Measurements from ENCODE around the gene COASY.

Gene COASY

DNA sequence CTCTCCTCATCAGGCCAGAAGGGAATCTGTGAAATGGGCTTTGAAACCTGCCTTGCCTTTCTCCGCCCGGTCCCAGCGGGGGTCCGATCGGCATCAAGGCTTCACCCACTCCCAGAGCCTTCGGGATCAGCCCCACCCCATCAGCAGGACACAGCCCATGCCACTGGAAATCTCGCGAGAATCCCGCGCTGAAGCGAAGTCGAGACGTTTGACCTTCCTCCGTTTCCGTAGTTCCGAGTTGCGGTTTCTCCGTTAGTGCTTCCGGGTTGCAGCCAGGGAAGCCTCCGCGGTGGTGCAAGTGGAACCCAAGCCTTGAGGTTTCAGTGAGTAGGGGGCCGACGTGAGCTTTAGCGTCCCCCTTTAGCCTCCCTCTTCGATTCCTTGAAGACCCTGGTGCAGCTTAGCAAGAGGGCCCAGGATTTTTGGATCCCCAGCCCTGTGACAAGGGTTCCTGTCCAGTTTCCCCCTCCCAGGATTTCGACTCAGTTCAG, at the start of gene COASY:
COASY (plus strand) TSS at position 252 of the 491 bp plus-strand sequence. CDS start 475 bp downstream, outside the sequence.
- DNase-seq (ENCODE audit: low read depth) = peak; percentile 99
- no peaks in the 10 kb centered on the region for H3K27me3 ChIP-seq (replicated peaks; ENCODE audit: control insufficient read depth, insufficient read depth, low read length)

GRCh38 chr17:42512246-42512645, 49.7 kb upstream of the COASY start:
- Histone ChIP-seq H3K27me3 (replicated peaks; ENCODE audit: control insufficient read depth, insufficient read depth, low read length) (no peaks in the 10 kb centered on the region), H3K4me1 (ENCODE audit: control insufficient read depth, insufficient read depth, low read length) (peaks cover 46% of the 10 kb centered on the region), H3K4me3 (ENCODE audit: low read length) (peak overlapping the region; percentile 50), H3K36me3 (ENCODE audit: control insufficient read depth, insufficient read depth, low read length, severe bottlenecking) (peaks cover 36% of the 10 kb centered on the region), H3K9me3 (ENCODE audit: control insufficient read depth, low read length) (no peaks in the 10 kb centered on the region), H3K9ac (ENCODE audit: low read length) (peak overlapping the region; percentile 80)
- DNase-seq (ENCODE audit: low read depth) = no peak

More for the DNA sequence above, at the start of gene COASY:
- Histone ChIP-seq H3K4me1 (ENCODE audit: control insufficient read depth, insufficient read depth, low read length) (peaks cover 37% of the 10 kb centered on the region), H3K9ac (ENCODE audit: low read length) (peak within 1 kb of the TSS; percentile 95), H3K36me3 (ENCODE audit: control insufficient read depth, insufficient read depth, low read length, severe bottlenecking) (peaks cover 24% of the 10 kb centered on the region), H3K4me3 (ENCODE audit: low read length) (peak within 1 kb of the TSS; percentile 90), H3K9me3 (ENCODE audit: control insufficient read depth, low read length) (no peaks in the 10 kb centered on the region)

DNA sequence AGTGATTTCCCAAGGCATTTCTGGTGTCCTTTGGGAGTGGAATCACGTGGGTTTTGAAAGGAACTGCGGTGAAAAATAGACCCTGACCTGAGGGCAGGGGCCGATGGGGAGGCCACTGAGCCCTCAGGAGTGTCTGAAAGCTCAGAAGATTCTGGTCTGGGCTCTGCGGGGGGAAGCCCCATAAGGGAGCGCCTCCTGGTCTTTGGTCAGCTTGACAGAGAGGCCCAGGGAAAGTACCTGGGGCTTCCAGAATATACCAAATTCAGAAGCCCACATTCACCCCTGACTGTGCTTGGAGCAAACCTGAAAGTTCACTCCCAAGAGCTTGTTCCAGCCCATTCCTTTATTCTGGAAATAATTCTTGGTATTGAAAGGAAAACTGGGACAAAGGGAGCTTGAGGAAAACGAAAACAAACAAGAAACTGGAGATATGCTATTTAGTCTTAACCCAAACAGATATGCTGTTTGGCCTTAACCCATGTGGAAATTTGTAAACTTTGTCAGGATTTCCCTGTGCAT, 49.2 kb upstream of the COASY start:
- peaks cover 30% of the 10 kb centered on the region for H3K36me3 ChIP-seq (ENCODE audit: control insufficient read depth, insufficient read depth, low read length, severe bottlenecking)
- H3K9me3 ChIP-seq (ENCODE audit: control insufficient read depth, low read length) = no peaks in the 10 kb centered on the region
- peak; percentile 38 for DNase-seq (ENCODE audit: low read depth)
- no peaks in the 10 kb centered on the region for H3K27me3 ChIP-seq (replicated peaks; ENCODE audit: control insufficient read depth, insufficient read depth, low read length)
- peaks cover 52% of the 10 kb centered on the region for H3K4me1 ChIP-seq (ENCODE audit: control insufficient read depth, insufficient read depth, low read length)
- H3K9ac ChIP-seq (ENCODE audit: low read length) = peak overlapping the region; percentile 80
- H3K4me3 ChIP-seq (ENCODE audit: low read length) = peak overlapping the region; percentile 50

- Histone ChIP-seq H3K27me3 (replicated peaks; ENCODE audit: control insufficient read depth, insufficient read depth, low read length) (no peaks in the 10 kb centered on the region), H3K9ac (ENCODE audit: low read length) (peak overlapping the region; percentile 80), H3K4me3 (ENCODE audit: low read length) (peak overlapping the region; percentile 50), H3K9me3 (ENCODE audit: control insufficient read depth, low read length) (no peaks in the 10 kb centered on the region), H3K4me1 (ENCODE audit: control insufficient read depth, insufficient read depth, low read length) (peaks cover 61% of the 10 kb centered on the region), H3K36me3 (ENCODE audit: control insufficient read depth, insufficient read depth, low read length, severe bottlenecking) (peaks cover 21% of the 10 kb centered on the region)
- DNase-seq (ENCODE audit: low read depth) = no peak
Measured at GRCh38 chr17:42513686-42514085, 48.3 kb upstream of the COASY start.

DNA sequence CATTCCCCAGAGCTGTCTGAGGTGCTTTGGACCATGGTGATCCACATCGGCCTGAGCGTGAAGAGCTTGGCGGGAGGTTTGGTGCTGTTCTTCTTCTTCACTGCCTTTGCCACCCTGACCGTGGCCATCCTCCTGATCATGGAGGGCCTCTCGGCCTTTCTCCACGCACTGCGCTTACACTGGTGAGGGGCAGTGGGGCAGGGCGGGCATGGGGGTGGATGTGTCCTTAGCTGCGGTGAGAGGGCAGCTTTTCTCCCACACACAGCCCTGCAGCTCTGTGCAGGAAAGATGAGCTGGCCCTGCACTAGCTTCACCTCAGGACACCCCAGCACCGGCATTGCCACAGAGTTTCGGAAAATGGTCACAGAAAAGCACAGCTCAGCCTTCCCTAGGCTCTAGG, 47.7 kb upstream of the COASY start:
- H3K36me3 ChIP-seq (ENCODE audit: control insufficient read depth, insufficient read depth, low read length, severe bottlenecking) = peaks cover 15% of the 10 kb centered on the region
- H3K9me3 ChIP-seq (ENCODE audit: control insufficient read depth, low read length) = no peaks in the 10 kb centered on the region
- H3K4me1 ChIP-seq (ENCODE audit: control insufficient read depth, insufficient read depth, low read length) = peaks cover 67% of the 10 kb centered on the region
- peak overlapping the region; percentile 80 for H3K9ac ChIP-seq (ENCODE audit: low read length)
- no peak for DNase-seq (ENCODE audit: low read depth)
- no peaks in the 10 kb centered on the region for H3K27me3 ChIP-seq (replicated peaks; ENCODE audit: control insufficient read depth, insufficient read depth, low read length)
- H3K4me3 ChIP-seq (ENCODE audit: low read length) = no peak overlapping the region

DNA sequence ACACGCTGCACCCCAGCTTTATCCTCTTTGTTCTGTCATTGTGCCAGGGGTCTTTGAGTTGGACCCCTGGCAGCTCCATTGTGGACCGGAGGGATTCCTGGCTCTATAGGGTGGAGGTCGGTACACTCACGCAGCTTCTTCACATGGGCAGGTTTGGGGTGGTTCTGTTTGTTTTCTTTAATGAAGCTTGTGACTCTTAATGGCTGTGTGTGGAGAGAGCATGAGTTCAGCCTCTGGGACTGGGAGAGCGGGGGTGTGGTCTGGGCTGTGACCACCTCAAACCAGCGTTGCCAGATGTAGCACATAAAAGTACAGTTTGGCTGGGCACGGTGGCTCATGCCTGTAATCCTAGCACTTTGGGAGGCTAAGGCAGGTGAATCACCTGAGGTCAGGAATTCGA, 47.1 kb upstream of the COASY start:
- no peak for DNase-seq (ENCODE audit: low read depth)
- Histone ChIP-seq H3K4me1 (ENCODE audit: control insufficient read depth, insufficient read depth, low read length) (peaks cover 73% of the 10 kb centered on the region), H3K36me3 (ENCODE audit: control insufficient read depth, insufficient read depth, low read length, severe bottlenecking) (peaks cover 11% of the 10 kb centered on the region), H3K27me3 (replicated peaks; ENCODE audit: control insufficient read depth, insufficient read depth, low read length) (no peaks in the 10 kb centered on the region), H3K4me3 (ENCODE audit: low read length) (no peak overlapping the region), H3K9me3 (ENCODE audit: control insufficient read depth, low read length) (no peaks in the 10 kb centered on the region), H3K9ac (ENCODE audit: low read length) (peak overlapping the region; percentile 80)

DNA sequence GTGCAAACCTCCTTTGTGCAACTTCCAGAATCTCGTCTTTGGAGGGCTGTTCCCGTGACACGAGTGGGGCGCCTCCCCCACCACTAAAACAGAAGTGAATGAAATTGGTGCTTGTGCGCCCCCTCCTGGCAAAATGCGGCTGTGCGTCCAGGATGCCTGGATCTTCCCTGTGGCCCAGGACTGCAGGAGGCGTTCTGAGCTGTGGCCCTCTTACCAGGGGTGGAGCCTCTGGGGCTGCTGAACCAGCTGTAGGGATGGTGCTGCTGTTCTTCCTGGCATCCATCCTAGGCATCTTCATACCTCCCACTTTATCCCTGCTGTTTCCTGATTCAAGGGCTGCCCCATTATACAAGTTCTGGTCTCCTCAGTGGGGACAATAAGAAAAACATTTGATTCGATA, 44.4 kb upstream of the COASY start:
- peak; percentile 95 for DNase-seq (ENCODE audit: low read depth)
- Histone ChIP-seq H3K36me3 (ENCODE audit: control insufficient read depth, insufficient read depth, low read length, severe bottlenecking) (no peaks in the 10 kb centered on the region), H3K9ac (ENCODE audit: low read length) (peak overlapping the region; percentile 90), H3K4me3 (ENCODE audit: low read length) (peak overlapping the region; percentile 59), H3K9me3 (ENCODE audit: control insufficient read depth, low read length) (no peaks in the 10 kb centered on the region), H3K4me1 (ENCODE audit: control insufficient read depth, insufficient read depth, low read length) (peaks cover 90% of the 10 kb centered on the region), H3K27me3 (replicated peaks; ENCODE audit: control insufficient read depth, insufficient read depth, low read length) (no peaks in the 10 kb centered on the region)

DNA sequence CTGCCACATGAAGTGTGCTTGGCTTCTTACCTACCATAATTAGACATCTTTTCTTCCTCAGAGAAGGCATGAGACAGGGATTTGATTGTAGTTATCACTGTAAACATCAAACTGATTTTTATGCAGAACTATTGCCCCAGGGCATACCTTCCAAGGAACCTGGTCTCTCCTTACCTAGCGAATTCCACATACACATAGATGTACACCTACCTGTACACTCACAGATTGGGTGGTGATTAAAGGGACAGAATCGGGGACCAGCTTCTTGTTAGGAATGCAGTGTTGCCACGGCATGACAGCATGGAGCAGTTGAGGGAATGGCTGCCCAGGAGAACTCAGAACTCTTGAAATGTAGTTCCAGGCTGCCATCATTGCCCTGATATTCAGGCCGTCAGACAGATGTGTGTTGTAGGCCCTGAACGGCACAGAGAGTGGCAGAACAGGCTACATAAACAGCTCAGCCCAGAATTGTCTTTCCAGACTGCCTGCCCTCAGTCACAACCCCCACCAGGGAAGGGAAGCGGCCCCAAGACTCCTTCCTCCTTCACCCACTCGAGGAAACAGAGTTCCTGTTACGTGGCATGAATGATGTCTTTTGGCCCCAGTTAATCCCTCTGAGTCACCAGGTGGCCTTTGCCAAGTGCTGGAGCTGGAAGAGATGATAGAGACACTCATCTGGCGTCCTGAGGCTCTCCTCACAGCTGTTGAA, 43.7 kb upstream of the COASY start:
- no peaks in the 10 kb centered on the region for H3K27me3 ChIP-seq (replicated peaks; ENCODE audit: control insufficient read depth, insufficient read depth, low read length)
- peak; percentile 93 for DNase-seq (ENCODE audit: low read depth)
- H3K36me3 ChIP-seq (ENCODE audit: control insufficient read depth, insufficient read depth, low read length, severe bottlenecking) = no peaks in the 10 kb centered on the region
- H3K9ac ChIP-seq (ENCODE audit: low read length) = peak overlapping the region; percentile 90
- H3K4me1 ChIP-seq (ENCODE audit: control insufficient read depth, insufficient read depth, low read length) = peaks cover 90% of the 10 kb centered on the region
- no peaks in the 10 kb centered on the region for H3K9me3 ChIP-seq (ENCODE audit: control insufficient read depth, low read length)
- peak overlapping the region; percentile 59 for H3K4me3 ChIP-seq (ENCODE audit: low read length)

GRCh38 chr17:42518755-42519545, 43.0 kb upstream of the COASY start:
- no peaks in the 10 kb centered on the region for H3K36me3 ChIP-seq (ENCODE audit: control insufficient read depth, insufficient read depth, low read length, severe bottlenecking)
- peak; percentile 52 for DNase-seq (ENCODE audit: low read depth)
- H3K9ac ChIP-seq (ENCODE audit: low read length) = peak overlapping the region; percentile 90
- H3K4me1 ChIP-seq (ENCODE audit: control insufficient read depth, insufficient read depth, low read length) = peaks cover 83% of the 10 kb centered on the region
- H3K27me3 ChIP-seq (replicated peaks; ENCODE audit: control insufficient read depth, insufficient read depth, low read length) = no peaks in the 10 kb centered on the region
- no peaks in the 10 kb centered on the region for H3K9me3 ChIP-seq (ENCODE audit: control insufficient read depth, low read length)
- H3K4me3 ChIP-seq (ENCODE audit: low read length) = peak overlapping the region; percentile 48

- Histone ChIP-seq H3K4me1 (ENCODE audit: control insufficient read depth, insufficient read depth, low read length) (peaks cover 77% of the 10 kb centered on the region), H3K36me3 (ENCODE audit: control insufficient read depth, insufficient read depth, low read length, severe bottlenecking) (no peaks in the 10 kb centered on the region), H3K9me3 (ENCODE audit: control insufficient read depth, low read length) (no peaks in the 10 kb centered on the region), H3K4me3 (ENCODE audit: low read length) (peak overlapping the region; percentile 48), H3K9ac (ENCODE audit: low read length) (peak overlapping the region; percentile 90), H3K27me3 (replicated peaks; ENCODE audit: control insufficient read depth, insufficient read depth, low read length) (no peaks in the 10 kb centered on the region)
- peak; percentile 99 for DNase-seq (ENCODE audit: low read depth)
Measured at GRCh38 chr17:42519546-42520491, 42.1 kb upstream of the COASY start.

Measured in adipocyte (in vitro differentiated cells).